Measurements from ENCODE around the gene SIGLEC7. TPM values are rescaled to one million over a fixed set of nuclear protein-coding genes. Genes with fewer than 3 reads are reported as not detected.
A peak's percentile ranks its signal among the peaks of the same experiment; 100 is the strongest.

The SIGLEC7 gene
- total RNA-seq, 1 experiment from 2014 or later = not detected

DNA sequence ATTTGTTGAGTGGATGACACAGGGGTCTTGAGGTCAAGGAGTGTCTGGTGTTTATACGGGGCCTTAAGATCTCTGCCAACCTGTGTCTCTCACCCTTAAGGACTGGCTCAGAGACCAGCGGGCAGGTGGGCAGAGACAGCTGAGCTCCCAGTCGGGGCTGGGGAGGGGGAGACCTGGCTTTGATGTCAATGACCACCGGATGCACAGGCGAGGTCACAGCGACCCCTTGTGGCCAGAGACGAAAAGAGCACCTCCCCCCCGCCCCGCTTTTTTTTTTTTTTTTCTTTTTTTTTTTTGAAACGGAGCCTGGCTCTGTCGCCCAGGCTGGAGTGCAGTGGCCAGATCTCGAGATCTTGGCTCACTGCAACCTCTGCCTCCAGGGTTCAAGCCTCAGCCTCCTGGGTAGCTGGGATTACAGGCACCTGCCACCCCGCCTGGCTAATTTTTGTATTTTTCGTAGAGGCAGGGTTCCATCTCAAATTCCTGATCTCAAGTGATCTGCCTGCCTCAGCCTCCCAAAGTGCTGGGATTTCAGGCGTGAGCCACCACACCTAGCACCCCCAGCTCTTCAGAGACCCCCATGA is 47.3 kb upstream of the SIGLEC7 start:
- H3K4me1 Mint-ChIP-seq (ENCODE audit: low read depth, unreplicated experiment) = peaks cover 14% of the 10 kb centered on the region
- no peak overlapping the region for H3K27ac Mint-ChIP-seq (ENCODE audit: unreplicated experiment)
- H3K9me3 ChIP-seq = no peaks in the 10 kb centered on the region
- ChIA-PET POLR2A (interaction anchor here (0.8 kb wide), 1 partner anchor 113 kb away, joined by 11 read pairs; no protein-coding TSS in a partner anchor), CTCF (interaction anchor here (0.7 to 3.2 kb wide), 8 partner anchors 9 to 766 kb away, joined by 3 to 61 read pairs (median 5); no protein-coding TSS in a partner anchor)
- H3K36me3 ChIP-seq (ENCODE audit: control insufficient read depth, insufficient read depth, low read length) = no peaks in the 10 kb centered on the region; the same call in 1 of the 2 replicates
- no peaks in the 10 kb centered on the region for H3K4me1 ChIP-seq
- peaks cover 15% of the 10 kb centered on the region for H3K36me3 Mint-ChIP-seq (ENCODE audit: insufficient read depth, unreplicated experiment)
- peak in 1 of 2 experiments; percentile 61 for DNase-seq
- no peak overlapping the region for H3K4me3 Mint-ChIP-seq (ENCODE audit: unreplicated experiment)
- TF ChIP-seq, protein P1, sequence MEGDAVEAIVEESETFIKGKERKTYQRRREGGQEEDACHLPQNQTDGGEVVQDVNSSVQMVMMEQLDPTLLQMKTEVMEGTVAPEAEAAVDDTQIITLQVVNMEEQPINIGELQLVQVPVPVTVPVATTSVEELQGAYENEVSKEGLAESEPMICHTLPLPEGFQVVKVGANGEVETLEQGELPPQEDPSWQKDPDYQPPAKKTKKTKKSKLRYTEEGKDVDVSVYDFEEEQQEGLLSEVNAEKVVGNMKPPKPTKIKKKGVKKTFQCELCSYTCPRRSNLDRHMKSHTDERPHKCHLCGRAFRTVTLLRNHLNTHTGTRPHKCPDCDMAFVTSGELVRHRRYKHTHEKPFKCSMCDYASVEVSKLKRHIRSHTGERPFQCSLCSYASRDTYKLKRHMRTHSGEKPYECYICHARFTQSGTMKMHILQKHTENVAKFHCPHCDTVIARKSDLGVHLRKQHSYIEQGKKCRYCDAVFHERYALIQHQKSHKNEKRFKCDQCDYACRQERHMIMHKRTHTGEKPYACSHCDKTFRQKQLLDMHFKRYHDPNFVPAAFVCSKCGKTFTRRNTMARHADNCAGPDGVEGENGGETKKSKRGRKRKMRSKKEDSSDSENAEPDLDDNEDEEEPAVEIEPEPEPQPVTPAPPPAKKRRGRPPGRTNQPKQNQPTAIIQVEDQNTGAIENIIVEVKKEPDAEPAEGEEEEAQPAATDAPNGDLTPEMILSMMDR (IDR thresholded peaks at IDR 0.05; ENCODE audit: insufficient read depth in 1 of 2, low read depth in 1 of 2, low read length in 1 of 2, severe bottlenecking in 1 of 2, unreplicated experiment in 1 of 2) = peak; percentile 84 to 86
- no peak overlapping the region for H3K4me3 ChIP-seq (ENCODE audit: low read depth, low read length)
- no TSS peak for BruUV-seq (replicated peaks)
- no peaks in the 10 kb centered on the region for H3K9me3 Mint-ChIP-seq (ENCODE audit: unreplicated experiment)
- no peaks in the 10 kb centered on the region for H3K27me3 Mint-ChIP-seq (ENCODE audit: insufficient read depth, unreplicated experiment)
- H3K27me3 ChIP-seq (replicated peaks; ENCODE audit: control insufficient read depth, insufficient read depth, low read length) = no peaks in the 10 kb centered on the region
- intact Hi-C loops (cut with micrococcal nuclease; ENCODE audit: unreplicated experiment) = loop anchor here (1.0 kb wide), 1 partner anchor 73 kb away; no protein-coding TSS in a partner anchor

DNA sequence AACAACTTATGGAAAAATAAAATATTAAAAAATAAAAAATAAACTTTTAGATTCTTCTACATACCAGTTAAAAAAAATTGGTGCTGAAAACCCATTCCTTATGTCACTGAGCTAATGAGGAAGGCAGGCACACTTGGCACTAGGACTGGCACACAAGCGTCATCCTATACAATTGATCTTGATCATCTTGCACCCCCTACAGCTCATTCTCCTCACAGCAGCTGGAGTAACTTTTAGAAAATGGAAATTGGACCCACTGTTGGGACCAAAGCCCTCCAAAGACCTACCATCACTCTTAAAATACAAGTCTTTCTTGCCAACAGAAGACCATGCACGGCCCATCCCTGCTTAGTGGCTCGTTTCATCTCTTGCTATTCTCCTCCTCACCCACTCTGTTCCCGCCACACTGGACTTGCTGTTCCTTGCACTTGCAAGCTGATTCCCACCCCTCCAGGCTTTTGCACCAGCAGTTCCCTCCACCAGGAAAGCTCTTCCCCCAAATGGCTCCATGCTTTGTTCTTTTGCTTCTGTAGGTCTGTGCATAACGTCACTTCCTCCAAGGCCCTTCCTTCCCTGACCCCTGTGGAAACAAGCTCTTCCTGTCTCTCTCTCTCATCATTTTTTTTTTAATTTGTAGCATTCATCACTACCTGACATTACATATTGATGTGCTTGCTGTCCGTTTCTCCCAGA is 45.5 kb upstream of the SIGLEC7 start:
- Mint-ChIP-seq H3K27ac (ENCODE audit: unreplicated experiment) (no peak overlapping the region), H3K4me3 (ENCODE audit: unreplicated experiment) (no peak overlapping the region), H3K36me3 (ENCODE audit: insufficient read depth, unreplicated experiment) (peaks cover 17% of the 10 kb centered on the region), H3K27me3 (ENCODE audit: insufficient read depth, unreplicated experiment) (no peaks in the 10 kb centered on the region), H3K4me1 (ENCODE audit: low read depth, unreplicated experiment) (peaks cover 12% of the 10 kb centered on the region), H3K9me3 (ENCODE audit: unreplicated experiment) (no peaks in the 10 kb centered on the region)
- H3K9me3 ChIP-seq = no peaks in the 10 kb centered on the region
- BruUV-seq (replicated peaks) = no TSS peak
- TF ChIP-seq, protein P1 (IDR thresholded peaks at IDR 0.05; ENCODE audit: insufficient read depth in 1 of 2, low read depth in 1 of 2, low read length in 1 of 2, severe bottlenecking in 1 of 2, unreplicated experiment in 1 of 2) = peak in 1 of 2 experiments; percentile 23
- no peak overlapping the region for H3K4me3 ChIP-seq (ENCODE audit: low read depth, low read length)
- POLR2A ChIA-PET = no interaction called here
- H3K4me1 ChIP-seq = no peaks in the 10 kb centered on the region
- H3K36me3 ChIP-seq (ENCODE audit: control insufficient read depth, insufficient read depth, low read length) = no peaks in the 10 kb centered on the region; the same call in 1 of the 2 replicates
- CTCF ChIA-PET = interaction anchor here (0.5 to 3.2 kb wide), 3 partner anchors 16 to 1171 kb away, joined by 3 to 61 read pairs (median 3); no protein-coding TSS in a partner anchor
- H3K27me3 ChIP-seq (replicated peaks; ENCODE audit: control insufficient read depth, insufficient read depth, low read length) = no peaks in the 10 kb centered on the region
- no peak for DNase-seq
- intact Hi-C loops (cut with micrococcal nuclease; ENCODE audit: unreplicated experiment) = loop anchor here (2.0 kb wide), 1 partner anchor 174 kb away; no protein-coding TSS in a partner anchor

DNA sequence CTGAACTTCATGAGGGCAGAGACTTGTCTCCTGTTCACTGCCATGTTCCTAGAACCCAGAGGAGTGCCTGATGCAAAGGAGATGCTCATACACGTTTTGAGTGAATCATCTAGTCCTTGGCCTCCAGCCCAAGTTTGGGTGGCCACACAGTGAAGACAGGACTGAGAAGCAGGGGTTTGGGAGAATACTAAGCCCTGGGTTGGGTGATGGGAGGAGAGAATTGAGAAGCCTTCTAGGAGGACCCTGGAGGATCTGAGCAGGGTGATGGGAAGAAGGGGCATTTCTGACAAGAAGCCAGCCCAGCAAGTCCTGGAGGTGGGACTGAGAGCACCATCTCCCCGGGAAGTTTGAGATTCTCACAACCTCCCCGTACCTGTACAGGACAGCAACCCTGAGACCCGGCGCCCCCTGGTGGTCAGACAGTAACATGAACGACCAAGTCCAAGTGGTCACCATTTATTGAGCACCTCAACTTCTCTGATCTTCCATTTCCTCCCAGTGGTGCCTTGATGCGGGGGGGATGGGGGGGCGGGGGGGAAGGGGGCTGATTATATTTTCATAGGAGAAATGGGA is 44.8 kb upstream of the SIGLEC7 start:
- Histone ChIP-seq H3K36me3 (ENCODE audit: control insufficient read depth, insufficient read depth, low read length) (no peaks in the 10 kb centered on the region; the same call in 1 of the 2 replicates), H3K27me3 (replicated peaks; ENCODE audit: control insufficient read depth, insufficient read depth, low read length) (no peaks in the 10 kb centered on the region), H3K4me3 (ENCODE audit: low read depth, low read length) (no peak overlapping the region), H3K4me1 (no peaks in the 10 kb centered on the region), H3K9me3 (no peaks in the 10 kb centered on the region)
- intact Hi-C loops (cut with micrococcal nuclease; ENCODE audit: unreplicated experiment) = loop anchor here (2.0 kb wide), 1 partner anchor 174 kb away; no protein-coding TSS in a partner anchor
- Mint-ChIP-seq H3K27me3 (ENCODE audit: insufficient read depth, unreplicated experiment) (no peaks in the 10 kb centered on the region), H3K9me3 (ENCODE audit: unreplicated experiment) (no peaks in the 10 kb centered on the region), H3K36me3 (ENCODE audit: insufficient read depth, unreplicated experiment) (peaks cover 17% of the 10 kb centered on the region), H3K4me3 (ENCODE audit: unreplicated experiment) (no peak overlapping the region), H3K4me1 (ENCODE audit: low read depth, unreplicated experiment) (peaks cover 6% of the 10 kb centered on the region), H3K27ac (ENCODE audit: unreplicated experiment) (no peak overlapping the region)
- CTCF ChIA-PET = interaction anchor here (1.2 to 3.2 kb wide), 2 partner anchors 16 to 76 kb away, joined by 3 to 61 read pairs; no protein-coding TSS in a partner anchor
- POLR2A ChIA-PET = no interaction called here
- TF ChIP-seq, protein P1 (IDR thresholded peaks at IDR 0.05; ENCODE audit: insufficient read depth in 1 of 2, low read depth in 1 of 2, low read length in 1 of 2, severe bottlenecking in 1 of 2, unreplicated experiment in 1 of 2) = peak; percentile 64 to 79
- BruUV-seq (replicated peaks) = no TSS peak
- DNase-seq = peak; percentile 70 to 81
